RKO (cell line): ENCODE measurements around the gene CDH23.
"Not testable (repeated sequence)": the region's sequence is repeated elsewhere in the genome, so short reads cannot be mapped to it uniquely, and the experiment has no call there.

Source experiments
- DNase-seq: peaks from one replicate; pipeline ENCODE4 v3.0.0-alpha.2; 2016; ENCODE audit warnings: low spot score

Gene CDH23

GRCh38 chr10:71584902-71585563, 188.3 kb downstream of the CDH23 start:
- no peak for DNase-seq

- DNase-seq: no peak
These were observed 189.0 kb downstream of the CDH23 start for GRCh38 chr10:71585564-71586290.

- no peak for DNase-seq
These were observed 191.3 kb downstream of the CDH23 start for GRCh38 chr10:71587941-71588573.

GRCh38 chr10:71588685-71589084, 192.0 kb downstream of the CDH23 start:
- no peak for DNase-seq

GRCh38 chr10:71589617-71590551, 193.2 kb downstream of the CDH23 start:
- DNase-seq: no peak

GRCh38 chr10:71590781-71591350, 194.1 kb downstream of the CDH23 start:
- DNase-seq: no peak

GRCh38 chr10:71594934-71595571, 198.3 kb downstream of the CDH23 start:
- no peak for DNase-seq

GRCh38 chr10:71595649-71596048, 198.9 kb downstream of the CDH23 start:
- no peak for DNase-seq

GRCh38 chr10:71596127-71596526, 199.4 kb downstream of the CDH23 start:
- no peak for DNase-seq

- no peak for DNase-seq
These were observed 200.0 kb downstream of the CDH23 start for GRCh38 chr10:71596759-71597158.

- DNase-seq: no peak
These were observed 201.2 kb downstream of the CDH23 start for GRCh38 chr10:71597821-71598498.

- no peak for DNase-seq
These were observed 201.9 kb downstream of the CDH23 start for GRCh38 chr10:71598621-71599055.

- no peak for DNase-seq
These were observed 202.8 kb downstream of the CDH23 start for GRCh38 chr10:71599518-71599917.

GRCh38 chr10:71600242-71600641, 203.5 kb downstream of the CDH23 start:
- DNase-seq: not testable (repeated sequence)

- DNase-seq: peak; percentile 38
These were observed 204.1 kb downstream of the CDH23 start for GRCh38 chr10:71600849-71601248.

- DNase-seq: no peak
These were observed 204.6 kb downstream of the CDH23 start for GRCh38 chr10:71601273-71601672.

GRCh38 chr10:71603150-71603549, 206.4 kb downstream of the CDH23 start:
- no peak for DNase-seq

- DNase-seq: no peak
These were observed 207.0 kb downstream of the CDH23 start for GRCh38 chr10:71603754-71604153.

GRCh38 chr10:71604324-71605018, 207.8 kb downstream of the CDH23 start:
- DNase-seq: no peak
